ENCODE results near the gene SLC6A14. TPM values are rescaled to one million over a fixed set of nuclear protein-coding genes. Genes with fewer than 3 reads are reported as not detected.

SLC6A14 gene
- total RNA-seq, 1 experiment from 2014 or later, result not detected

DNA sequence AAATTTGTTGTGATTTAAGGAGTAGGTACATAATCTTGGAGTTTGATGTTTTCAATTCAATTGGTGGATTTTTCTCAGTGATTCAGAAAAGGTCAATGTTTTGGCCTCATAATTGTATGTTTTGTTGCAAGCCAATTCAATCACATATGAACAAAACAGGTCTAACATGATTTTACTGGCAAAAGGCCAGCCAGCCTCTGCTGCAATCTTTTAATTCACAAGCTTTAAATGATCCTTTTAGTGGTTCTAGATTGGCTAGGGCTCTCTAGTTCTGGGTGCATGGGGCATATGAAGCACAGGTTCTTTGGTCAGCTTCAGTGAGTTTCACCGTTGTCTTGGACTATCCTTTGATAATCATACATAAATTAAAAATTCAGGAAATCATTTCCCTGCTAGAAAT, 19.2 kb upstream of the SLC6A14 start:
- no peaks in the 10 kb centered on the region for H3K23me2 ChIP-seq (ENCODE audit: insufficient read length, low read depth, low read length, poor library complexity, severe bottlenecking)
- no peaks in the 10 kb centered on the region for H3K9me3 ChIP-seq (ENCODE audit: control insufficient read depth, low read depth, low read length)
- no peak overlapping the region for H3K9ac ChIP-seq (ENCODE audit: extremely low read depth, insufficient read length, low read length)
- H4K8ac ChIP-seq (replicated peaks; ENCODE audit: insufficient read length, low read depth, low read length), result no peak overlapping the region
- no peaks in the 10 kb centered on the region for H3K27me3 Mint-ChIP-seq (ENCODE audit: low read depth)
- no peak overlapping the region for H3K4me3 Mint-ChIP-seq
- no peaks in the 10 kb centered on the region for H4K20me1 ChIP-seq (ENCODE audit: control insufficient read depth, insufficient read depth, insufficient read length)
- H2AFZ ChIP-seq (ENCODE audit: low read length), result no peak overlapping the region
- H4K5ac ChIP-seq (ENCODE audit: insufficient read length, low read depth, low read length), result no peak overlapping the region
- TF ChIP-seq, protein P1, sequence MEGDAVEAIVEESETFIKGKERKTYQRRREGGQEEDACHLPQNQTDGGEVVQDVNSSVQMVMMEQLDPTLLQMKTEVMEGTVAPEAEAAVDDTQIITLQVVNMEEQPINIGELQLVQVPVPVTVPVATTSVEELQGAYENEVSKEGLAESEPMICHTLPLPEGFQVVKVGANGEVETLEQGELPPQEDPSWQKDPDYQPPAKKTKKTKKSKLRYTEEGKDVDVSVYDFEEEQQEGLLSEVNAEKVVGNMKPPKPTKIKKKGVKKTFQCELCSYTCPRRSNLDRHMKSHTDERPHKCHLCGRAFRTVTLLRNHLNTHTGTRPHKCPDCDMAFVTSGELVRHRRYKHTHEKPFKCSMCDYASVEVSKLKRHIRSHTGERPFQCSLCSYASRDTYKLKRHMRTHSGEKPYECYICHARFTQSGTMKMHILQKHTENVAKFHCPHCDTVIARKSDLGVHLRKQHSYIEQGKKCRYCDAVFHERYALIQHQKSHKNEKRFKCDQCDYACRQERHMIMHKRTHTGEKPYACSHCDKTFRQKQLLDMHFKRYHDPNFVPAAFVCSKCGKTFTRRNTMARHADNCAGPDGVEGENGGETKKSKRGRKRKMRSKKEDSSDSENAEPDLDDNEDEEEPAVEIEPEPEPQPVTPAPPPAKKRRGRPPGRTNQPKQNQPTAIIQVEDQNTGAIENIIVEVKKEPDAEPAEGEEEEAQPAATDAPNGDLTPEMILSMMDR (conservative IDR thresholded peaks at IDR 0.05), result no peak
- H3T11ph ChIP-seq (ENCODE audit: low read length), result no peak overlapping the region
- H3K36me3 Mint-ChIP-seq (ENCODE audit: insufficient read depth in 1 of 3, low read depth in 3 of 3), result peaks cover 0 to under 1% (median 0%) of the 10 kb centered on the region in 3 experiments; a peak in 1 of 7 replicates
- no peak overlapping the region for H2BK120ac ChIP-seq (ENCODE audit: low read depth, low read length, poor library complexity, severe bottlenecking)
- H2BK12ac ChIP-seq (ENCODE audit: insufficient read length, low read depth, low read length), result no peak overlapping the region
- H3K79me1 ChIP-seq (ENCODE audit: insufficient read depth, low read depth, low read length, poor library complexity, severe bottlenecking), result no peaks in the 10 kb centered on the region
- no peaks in the 10 kb centered on the region for H3K79me2 ChIP-seq (ENCODE audit: insufficient read depth, low read length)
- H2BK5ac ChIP-seq (ENCODE audit: insufficient read length, low read length), result no peak overlapping the region
- H3K4ac ChIP-seq (ENCODE audit: low read depth, low read length), result no peak overlapping the region
- no peaks in the 10 kb centered on the region for H3K27me3 ChIP-seq (ENCODE audit: insufficient read depth, low read length)
- H3K4me1 ChIP-seq (ENCODE audit: insufficient read depth, low read length), result no peaks in the 10 kb centered on the region
- H3K27ac Mint-ChIP-seq, result no peak overlapping the region
- H2BK20ac ChIP-seq (ENCODE audit: low read depth, low read length, poor library complexity, severe bottlenecking), result no peak overlapping the region
- no peak overlapping the region for H3K14ac ChIP-seq (ENCODE audit: insufficient read depth, low read length)
- H3K4me2 ChIP-seq (ENCODE audit: insufficient read depth, insufficient read length, low read length), result no peak overlapping the region
- peaks cover under 1 to 3% of the 10 kb centered on the region in 2 experiments; a peak in 2 of 5 replicates for H3K9me3 Mint-ChIP-seq
- H3K23ac ChIP-seq (ENCODE audit: insufficient read length, low read depth, low read length), result no peak overlapping the region
- H3K18ac ChIP-seq (ENCODE audit: insufficient read length, low read depth, low read length), result no peak overlapping the region
- no peak overlapping the region for H2AK5ac ChIP-seq (ENCODE audit: insufficient read length, low read length)
- H3K4me1 Mint-ChIP-seq, result no peaks in the 10 kb centered on the region
- no peak overlapping the region for H2BK15ac ChIP-seq (ENCODE audit: low read depth, low read length)
- no peak overlapping the region for H4K91ac ChIP-seq (ENCODE audit: insufficient read length, low read depth, low read length)
- no CpG with 5 or more reads among the region's 1 CpG for WGBS (ENCODE audit: extremely low coverage, insufficient read length, low lambda C conversion rate)
- no peak for DNase-seq
- H3K27ac ChIP-seq (ENCODE audit: insufficient read length, low read depth, low read length), result no peak overlapping the region
- no peak overlapping the region for H3K56ac ChIP-seq (ENCODE audit: insufficient read length, low read depth, low read length)

All from H9 (cell line).